ENCODE data around the gene SPRY2.
"Not testable (repeated sequence)": the region's sequence is repeated elsewhere in the genome, so short reads cannot be mapped to it uniquely, and the experiment has no call there.

Gene SPRY2

GRCh38 chr13:80348314-80348713 lies 7.4 kb upstream of the SPRY2 start:
- no peak for DNase-seq

- no peak for DNase-seq
Measured at GRCh38 chr13:80345771-80346510, 5.0 kb upstream of the SPRY2 start.

GRCh38 chr13:80344032-80344431 lies 3.1 kb upstream of the SPRY2 start:
- DNase-seq = not testable (repeated sequence)

- DNase-seq = peak; percentile 60
Measured at GRCh38 chr13:80342471-80343371, 1.8 kb upstream of the SPRY2 start.

GRCh38 chr13:80341756-80342370 lies 937 bp upstream of the SPRY2 start:
- DNase-seq = peak; percentile 44

GRCh38 chr13:80340651-80341100 lies 250 bp downstream of the SPRY2 start:
- DNase-seq = peak; percentile 69

- DNase-seq = peak; percentile 41
Measured at GRCh38 chr13:80339912-80340650, 845 bp downstream of the SPRY2 start.

GRCh38 chr13:80339563-80339911 lies 1.4 kb downstream of the SPRY2 start:
- DNase-seq = no peak

GRCh38 chr13:80338781-80339562 lies 2.0 kb downstream of the SPRY2 start:
- peak; percentile 75 for DNase-seq

GRCh38 chr13:80337288-80338081 lies 3.4 kb downstream of the SPRY2 start:
- DNase-seq = peak; percentile 33

GRCh38 chr13:80336776-80337287 lies 4.1 kb downstream of the SPRY2 start:
- DNase-seq = no peak

GRCh38 chr13:80336370-80336769 lies 4.6 kb downstream of the SPRY2 start:
- DNase-seq = peak; percentile 32

GRCh38 chr13:80334597-80335260 lies 6.2 kb downstream of the SPRY2 start:
- DNase-seq = peak; percentile 53

GRCh38 chr13:80331984-80332383 lies 8.9 kb downstream of the SPRY2 start:
- DNase-seq = no peak

GRCh38 chr13:80329250-80329649 lies 11.7 kb downstream of the SPRY2 start:
- DNase-seq = no peak

GRCh38 chr13:80319004-80319403 lies 21.9 kb downstream of the SPRY2 start:
- DNase-seq = no peak

GRCh38 chr13:80314711-80315653 lies 25.9 kb downstream of the SPRY2 start:
- DNase-seq = no peak

- no peak for DNase-seq
Measured at GRCh38 chr13:80313668-80314256, 27.2 kb downstream of the SPRY2 start.

GRCh38 chr13:80312967-80313366 lies 28.0 kb downstream of the SPRY2 start:
- no peak for DNase-seq

Data from HCEC 1CT (cell line).